HepG2 (cell line): Measurements from ENCODE around the gene RIPK1. TPM values are rescaled to one million over a fixed set of nuclear protein-coding genes. Genes with fewer than 3 reads are reported as not detected.

ENCODE experiments used
- ATF3 ChIP-seq: sonication (generic); formaldehyde crosslinking; IDR thresholded peaks from 2 replicates; pipeline ENCODE4 v1.4.0; 2020; ENCODE audit warnings: missing genetic modification reagents
- CREB1 ChIP-seq, 2 experiments: fragments of 450-650 bp in 1 of 2; IDR thresholded peaks; 2 replicates each; pipeline ENCODE4 v1.6.1; 2016 to 2017; ENCODE audit warnings: control low read depth in 1 of 2, mild to moderate bottlenecking in 1 of 2, missing compliant biosample characterization in 1 of 2, missing genetic modification characterization in 1 of 2
- FOSL1 ChIP-seq: sonication (generic); formaldehyde crosslinking; IDR thresholded peaks from 2 replicates; pipeline ENCODE4 v1.9.0; 2021; ENCODE audit warnings: missing genetic modification reagents, borderline replicate concordance
- GFI1 ChIP-seq: sonication (generic); formaldehyde crosslinking; IDR thresholded peaks from 2 replicates; pipeline ENCODE4 v1.5.0; 2020; ENCODE audit warnings: missing genetic modification reagents, mild to moderate bottlenecking, borderline replicate concordance
- HCFC1 ChIP-seq: fragments of 150-350 bp; IDR thresholded peaks from 2 replicates; pipeline ENCODE4 v1.6.1; 2014; ENCODE audit warnings: low read depth, low read length
- HNF1B ChIP-seq: sonication (generic); formaldehyde crosslinking; IDR thresholded peaks from 2 replicates; pipeline ENCODE4 v1.5.1; 2020; ENCODE audit warnings: mild to moderate bottlenecking, moderate library complexity, missing genetic modification reagents
- HOXA9 ChIP-seq: sonication (generic); formaldehyde crosslinking; IDR thresholded peaks from 2 replicates; pipeline ENCODE4 v1.8.1; 2022; ENCODE audit warnings: missing genetic modification reagents, mild to moderate bottlenecking, moderate library complexity, borderline replicate concordance
- KMT2A ChIP-seq: sonication (generic); formaldehyde crosslinking; IDR thresholded peaks from 2 replicates; pipeline ENCODE4 v1.4.0; 2020; ENCODE audit warnings: missing genetic modification reagents
- MAF1 ChIP-seq: sonication (generic); formaldehyde crosslinking; IDR thresholded peaks from 2 replicates; pipeline ENCODE4 v1.5.0; 2020; ENCODE audit warnings: missing genetic modification reagents, borderline replicate concordance
- NCOA1 ChIP-seq: sonication (generic); formaldehyde crosslinking; IDR thresholded peaks from 2 replicates; pipeline ENCODE4 v1.9.0; 2021; ENCODE audit warnings: missing genetic modification reagents
- TBX2 ChIP-seq: sonication (generic); formaldehyde crosslinking; IDR thresholded peaks from 2 replicates; pipeline ENCODE4 v1.5.0; 2020; ENCODE audit warnings: missing genetic modification reagents, mild to moderate bottlenecking, borderline replicate concordance
- ZFYVE20 ChIP-seq: sonication (generic); formaldehyde crosslinking; IDR thresholded peaks from 2 replicates; pipeline ENCODE4 v1.8.0; 2023; ENCODE audit warnings: low read depth, mild to moderate bottlenecking, moderate library complexity, missing genetic modification reagents, borderline replicate concordance
- ZNF317 ChIP-seq: sonication (generic); formaldehyde crosslinking; IDR thresholded peaks from 2 replicates; pipeline ENCODE4 v1.5.0; 2020; ENCODE audit warnings: mild to moderate bottlenecking, missing genetic modification reagents
- ZNF343 ChIP-seq: sonication (generic); formaldehyde crosslinking; IDR thresholded peaks from 2 replicates; pipeline ENCODE4 v1.4.0; 2020; ENCODE audit warnings: mild to moderate bottlenecking, missing genetic modification reagents
- ZNF768 ChIP-seq: sonication (generic); formaldehyde crosslinking; IDR thresholded peaks from 2 replicates; pipeline ENCODE4 v1.4.0; 2020; ENCODE audit warnings: missing genetic modification reagents
- polyA plus RNA-seq, 8 experiments: library from polyadenylated mRNA; depleted of rRNA in 3 of 8; stranded (reverse) in 7 of 8; unstranded in 1 of 8; fragments of >200 nt; fragmentation: Illumina TruSeq in 4 of 8; extraction: Trizol in 4 of 8; gene quantifications; 2 replicates each; pipeline versions ENCODE4 v1.2.1 to v1.2.3, GENCODE V29; 2011 to 2016; ENCODE audit warnings: low read depth in 4 of 8, missing spikeins in 1 of 8, mixed read lengths in 1 of 8; ENCODE audit not compliant: insufficient read depth in 1 of 8
- total RNA-seq, 5 experiments: library from RNA; depleted of rRNA; stranded (reverse); fragments of >200 nt; fragmentation: Illumina TruSeq; extraction: Trizol; gene quantifications; 2 replicates each; pipeline ENCODE4 v1.2.3, GENCODE V29; 2016; ENCODE audit warnings: low read depth in 1 of 5

Gene RIPK1
- total and polyA plus RNA-seq, 2 of the 13 experiments (the other 11 are each of a cell fraction or from before 2014, with no cell fraction given), result 9.0 to 10.3 TPM

- TF ChIP-seq ATF3 (CRISPR knock-in tag) (0 out of 2 replicates have a peak, but pooled peaks have one; percentile 22), HCFC1 (no peak), HNF1B (CRISPR knock-in tag) (peak; percentile 61), NCOA1 (no peak), MAF1 (CRISPR knock-in tag) (no peak), HOXA9 (CRISPR knock-in tag) (no peak), ZFYVE20 (CRISPR knock-in tag) (no peak), ZNF343 (CRISPR knock-in tag) (no peak), FOSL1 (CRISPR knock-in tag) (no peak), GFI1 (CRISPR knock-in tag) (no peak), KMT2A (CRISPR knock-in tag) (no peak), ZNF317 (CRISPR knock-in tag) (no peak), CREB1 (IDR thresholded peaks at IDR 0.05) (0 out of 2 replicates have a peak, but pooled peaks have one; percentile 14), CREB1 (CRISPR knock-in tag; IDR thresholded peaks at IDR 0.05) (no peak; the same call in 1 of the 2 replicates), ZNF768 (CRISPR knock-in tag) (peak; percentile 79), TBX2 (CRISPR knock-in tag) (peak; percentile 13; the same call in 1 of the 2 replicates)
Observed at GRCh38 chr6:3159805-3160781, 91.8 kb downstream of the RIPK1 start (continued).
